ENCODE measurements around the gene LRRC10.

- TF ChIP-seq REST (tag by site-specific recombination; IDR thresholded peaks at IDR 0.05): no peak
- TF ChIP-seq ZNF792 (tag by site-specific recombination; IDR thresholded peaks at IDR 0.05): no peak
- TF ChIP-seq YY1 (tag by site-specific recombination; IDR thresholded peaks at IDR 0.05): no peak
- TF ChIP-seq ZNF239 (tag by site-specific recombination; IDR thresholded peaks at IDR 0.05): no peak
- no peak for TF ChIP-seq ZNF274 (IDR thresholded peaks at IDR 0.05; ENCODE audit: low read length)
- no peak for TF ChIP-seq ZNF274 (tag by site-specific recombination; IDR thresholded peaks at IDR 0.05; ENCODE audit: borderline replicate concordance)
- no peak for TF ChIP-seq ZNF623 (tag by site-specific recombination; IDR thresholded peaks at IDR 0.05)
- TF ChIP-seq ATF2 (tag by site-specific recombination; IDR thresholded peaks at IDR 0.05; ENCODE audit: low read depth): no peak
- TF ChIP-seq ZNF184 (tag by site-specific recombination; IDR thresholded peaks at IDR 0.05): no peak
- no peak for TF ChIP-seq CTCF (tag by site-specific recombination; IDR thresholded peaks at IDR 0.05)
- no peak for TF ChIP-seq ZNF513 (tag by site-specific recombination; IDR thresholded peaks at IDR 0.05)
- TF ChIP-seq ZNF777 (tag by site-specific recombination; IDR thresholded peaks at IDR 0.05; ENCODE audit: borderline replicate concordance): no peak
- no peak for TF ChIP-seq ZNF624 (tag by site-specific recombination; IDR thresholded peaks at IDR 0.05)
- no peak for TF ChIP-seq ZNF571 (tag by site-specific recombination; IDR thresholded peaks at IDR 0.05)
Observed at GRCh38 chr12:69627501-69627900, 16.8 kb upstream of the LRRC10 start.
